ENCODE measurements around the gene TRAF4. TPM values are rescaled to one million over a fixed set of nuclear protein-coding genes. Genes with fewer than 3 reads are reported as not detected.

The TRAF4 gene
- total and polyA plus RNA-seq, 2 donors (not counting 3 experiments of a cell fraction or from before 2014, with no cell fraction given) = 79.5 to 83.9 TPM

DNA sequence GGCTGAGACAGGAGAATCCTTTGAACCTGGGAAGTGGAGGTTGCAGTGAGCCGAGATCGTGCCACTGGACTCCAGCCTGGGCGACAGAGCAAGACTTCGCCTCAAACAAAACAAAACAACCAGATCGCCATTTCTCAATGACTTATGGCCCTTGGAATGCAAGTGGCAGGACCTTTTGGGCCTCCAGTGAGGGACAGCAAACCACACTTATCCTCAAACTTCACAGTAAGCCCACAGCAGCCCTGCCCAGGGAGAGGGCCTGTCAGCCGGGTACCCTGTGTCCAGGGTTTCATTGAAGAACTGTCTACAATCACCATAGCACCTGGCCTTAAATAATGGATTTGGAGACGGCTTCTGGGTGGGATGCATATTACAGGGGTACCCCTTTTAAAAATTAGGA is 11.7 kb downstream of the TRAF4 start:
- Histone ChIP-seq H3K9me1 (replicated peaks; ENCODE audit: control insufficient read depth, extremely low read depth, insufficient read depth, low read length) (no peaks in the 10 kb centered on the region), H3K4me3 (replicated peaks in 1 of 3; ENCODE audit: insufficient read depth in 1 of 3, low read depth in 1 of 3, low read length in 3 of 3) (no peak overlapping the region), H3K9ac (replicated peaks; ENCODE audit: extremely low read depth, insufficient read depth, low read length) (no peak overlapping the region), H3K36me3 (ENCODE audit: control insufficient read depth in 2 of 2, extremely low read depth in 1 of 2, insufficient read depth in 2 of 2, low read length in 2 of 2) (peaks cover 4 to 27% of the 10 kb centered on the region in 2 experiments), H3K4me1 (ENCODE audit: control insufficient read depth, extremely low read depth, insufficient read depth, low read length) (peaks cover under 1% of the 10 kb centered on the region), H3K9me3 (replicated peaks; ENCODE audit: control insufficient read depth, insufficient read depth, low read length) (no peaks in the 10 kb centered on the region), H2AFZ (ENCODE audit: low read depth, low read length) (no peak overlapping the region), H3K4me2 (ENCODE audit: insufficient read depth, low read length) (no peak overlapping the region), H3K79me2 (ENCODE audit: control insufficient read depth, insufficient read depth, low read length) (no peaks in the 10 kb centered on the region), H4K20me1 (replicated peaks; ENCODE audit: control insufficient read depth, extremely low read depth, insufficient read depth, low read length) (no peaks in the 10 kb centered on the region), H3K27me3 (ENCODE audit: control insufficient read depth in 2 of 2, insufficient read depth in 2 of 2, low read length in 2 of 2) (no peaks in the 10 kb centered on the region), H3K27ac (ENCODE audit: insufficient read depth, low read depth, low read length) (no peak overlapping the region)
- dilution Hi-C loops (cut with MboI; ENCODE audit: extremely low pct_ligation_motif_present, low sequenced_read_pairs) = no loop called here
- POLR2A ChIA-PET = interaction anchor here (0.7 kb wide), 1 partner anchor 87 kb away, joined by 5 read pairs; the partner anchor contains the start of gene FAM222B
- FAIRE-seq (no peak), DNase-seq (ENCODE audit: low read depth, low spot score) (no peak)
- intact Hi-C loops (cut with micrococcal nuclease) = no loop called here
- CTCF ChIA-PET = interaction anchor here (3.9 to 16.6 kb wide), 2 partner anchors 8 to 26 kb away, joined by 21 to 602 read pairs; partner anchors contain the start of genes NEK8 and TLCD1
- no TSS peak for BruUV-seq (replicated peaks)
- TF ChIP-seq, protein P1, sequence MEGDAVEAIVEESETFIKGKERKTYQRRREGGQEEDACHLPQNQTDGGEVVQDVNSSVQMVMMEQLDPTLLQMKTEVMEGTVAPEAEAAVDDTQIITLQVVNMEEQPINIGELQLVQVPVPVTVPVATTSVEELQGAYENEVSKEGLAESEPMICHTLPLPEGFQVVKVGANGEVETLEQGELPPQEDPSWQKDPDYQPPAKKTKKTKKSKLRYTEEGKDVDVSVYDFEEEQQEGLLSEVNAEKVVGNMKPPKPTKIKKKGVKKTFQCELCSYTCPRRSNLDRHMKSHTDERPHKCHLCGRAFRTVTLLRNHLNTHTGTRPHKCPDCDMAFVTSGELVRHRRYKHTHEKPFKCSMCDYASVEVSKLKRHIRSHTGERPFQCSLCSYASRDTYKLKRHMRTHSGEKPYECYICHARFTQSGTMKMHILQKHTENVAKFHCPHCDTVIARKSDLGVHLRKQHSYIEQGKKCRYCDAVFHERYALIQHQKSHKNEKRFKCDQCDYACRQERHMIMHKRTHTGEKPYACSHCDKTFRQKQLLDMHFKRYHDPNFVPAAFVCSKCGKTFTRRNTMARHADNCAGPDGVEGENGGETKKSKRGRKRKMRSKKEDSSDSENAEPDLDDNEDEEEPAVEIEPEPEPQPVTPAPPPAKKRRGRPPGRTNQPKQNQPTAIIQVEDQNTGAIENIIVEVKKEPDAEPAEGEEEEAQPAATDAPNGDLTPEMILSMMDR (IDR thresholded peaks at IDR 0.05; ENCODE audit: extremely low read depth in 1 of 2, insufficient read depth in 1 of 2, low read depth in 1 of 2, low read length in 2 of 2) = no peak
- TF ChIP-seq MYC (IDR thresholded peaks at IDR 0.05; ENCODE audit: low read depth, low read length) (no peak), GATA2 (IDR thresholded peaks at IDR 0.05; ENCODE audit: insufficient read depth, insufficient read length, low read depth, low read length) (no peak), POLR2A (IDR thresholded peaks at IDR 0.05; ENCODE audit: low read depth, low read length) (no peak), FOS (IDR thresholded peaks at IDR 0.05; ENCODE audit: borderline replicate concordance, insufficient read depth, low read length) (no peak), POLR2AphosphoS5 (IDR thresholded peaks at IDR 0.05; ENCODE audit: insufficient read depth, low read depth, low read length) (no peak), EZH2 (IDR thresholded peaks at IDR 0.05; ENCODE audit: borderline replicate concordance, low read depth, low read length, severe bottlenecking) (no peak), JUN (IDR thresholded peaks at IDR 0.05; ENCODE audit: borderline replicate concordance, insufficient read depth, insufficient read length, low read depth) (no peak)
- TF ChIP-seq, protein P2, sequence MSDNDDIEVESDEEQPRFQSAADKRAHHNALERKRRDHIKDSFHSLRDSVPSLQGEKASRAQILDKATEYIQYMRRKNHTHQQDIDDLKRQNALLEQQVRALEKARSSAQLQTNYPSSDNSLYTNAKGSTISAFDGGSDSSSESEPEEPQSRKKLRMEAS (IDR thresholded peaks at IDR 0.05; ENCODE audit: insufficient read depth, insufficient read length) = no peak

Data from endothelial cell of umbilical vein (primary cell).